GM12874 (cell line): ENCODE results near the gene SMARCB1.

Experiments
- TF ChIP-seq, protein P1 (sequence below): IDR thresholded peaks from 2 replicates; pipeline ENCODE4 v1.5.1; 2011; ENCODE audit warnings: low read depth, mild to moderate bottlenecking, control low read depth, low read length, moderate library complexity; ENCODE audit not compliant: insufficient read depth

The SMARCB1 gene

DNA sequence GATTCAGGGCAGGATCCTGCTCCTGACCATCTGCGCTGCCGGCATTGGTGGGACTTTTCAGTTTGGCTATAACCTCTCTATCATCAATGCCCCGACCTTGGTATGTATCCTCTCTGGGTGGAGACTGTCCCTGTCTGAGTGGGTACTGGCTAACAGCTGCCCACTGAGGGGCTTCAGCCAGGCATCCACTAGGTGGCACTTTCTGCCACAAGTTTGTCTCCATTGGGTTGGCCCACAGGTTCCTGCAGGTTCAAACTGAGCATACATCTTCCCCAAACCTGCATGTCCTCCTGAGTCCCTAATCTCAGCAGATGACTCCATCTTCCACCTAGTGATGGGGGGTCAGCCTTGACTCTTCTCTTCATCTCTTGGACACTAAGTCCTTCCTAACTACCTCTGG lies 75.3 kb downstream of the SMARCB1 start:
- TF ChIP-seq, protein P1, sequence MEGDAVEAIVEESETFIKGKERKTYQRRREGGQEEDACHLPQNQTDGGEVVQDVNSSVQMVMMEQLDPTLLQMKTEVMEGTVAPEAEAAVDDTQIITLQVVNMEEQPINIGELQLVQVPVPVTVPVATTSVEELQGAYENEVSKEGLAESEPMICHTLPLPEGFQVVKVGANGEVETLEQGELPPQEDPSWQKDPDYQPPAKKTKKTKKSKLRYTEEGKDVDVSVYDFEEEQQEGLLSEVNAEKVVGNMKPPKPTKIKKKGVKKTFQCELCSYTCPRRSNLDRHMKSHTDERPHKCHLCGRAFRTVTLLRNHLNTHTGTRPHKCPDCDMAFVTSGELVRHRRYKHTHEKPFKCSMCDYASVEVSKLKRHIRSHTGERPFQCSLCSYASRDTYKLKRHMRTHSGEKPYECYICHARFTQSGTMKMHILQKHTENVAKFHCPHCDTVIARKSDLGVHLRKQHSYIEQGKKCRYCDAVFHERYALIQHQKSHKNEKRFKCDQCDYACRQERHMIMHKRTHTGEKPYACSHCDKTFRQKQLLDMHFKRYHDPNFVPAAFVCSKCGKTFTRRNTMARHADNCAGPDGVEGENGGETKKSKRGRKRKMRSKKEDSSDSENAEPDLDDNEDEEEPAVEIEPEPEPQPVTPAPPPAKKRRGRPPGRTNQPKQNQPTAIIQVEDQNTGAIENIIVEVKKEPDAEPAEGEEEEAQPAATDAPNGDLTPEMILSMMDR: peak; percentile 77

DNA sequence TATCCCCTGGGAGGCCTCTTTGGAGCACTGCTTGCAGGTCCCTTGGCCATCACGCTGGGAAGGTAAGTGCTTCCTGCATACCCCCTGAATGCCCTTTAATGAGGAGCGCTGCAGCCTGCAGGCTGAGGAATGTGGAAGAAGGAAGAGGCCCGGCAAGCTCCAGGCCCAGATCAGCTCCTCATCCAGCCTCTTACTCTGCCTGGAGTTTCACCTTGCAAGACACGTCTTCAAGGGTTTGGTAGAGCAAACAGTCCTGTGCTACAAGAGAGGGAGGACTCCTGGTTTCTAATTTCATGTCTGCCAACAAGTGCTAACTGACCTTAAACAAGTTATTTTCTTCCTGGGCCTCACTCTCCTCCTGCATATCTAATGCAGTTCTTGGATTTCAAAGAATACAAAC lies 81.8 kb downstream of the SMARCB1 start:
- TF ChIP-seq, protein P1: no peak

DNA sequence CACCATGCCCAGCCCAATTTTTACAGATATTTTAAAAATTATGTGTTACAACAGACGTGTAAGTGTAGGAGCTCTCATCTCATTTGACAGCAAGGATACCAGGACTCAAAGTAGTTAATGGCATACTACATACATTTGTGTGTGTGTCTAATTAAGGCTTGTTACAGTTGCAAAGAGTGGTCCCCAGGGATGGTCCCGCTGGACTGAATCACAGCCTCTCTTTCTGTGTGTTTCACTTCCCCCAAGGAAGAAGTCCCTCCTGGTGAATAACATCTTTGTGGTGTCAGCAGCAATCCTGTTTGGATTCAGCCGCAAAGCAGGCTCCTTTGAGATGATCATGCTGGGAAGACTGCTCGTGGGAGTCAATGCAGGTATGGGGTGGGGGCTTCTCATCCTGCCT lies 88.1 kb downstream of the SMARCB1 start:
- TF ChIP-seq, protein P1: no peak

DNA sequence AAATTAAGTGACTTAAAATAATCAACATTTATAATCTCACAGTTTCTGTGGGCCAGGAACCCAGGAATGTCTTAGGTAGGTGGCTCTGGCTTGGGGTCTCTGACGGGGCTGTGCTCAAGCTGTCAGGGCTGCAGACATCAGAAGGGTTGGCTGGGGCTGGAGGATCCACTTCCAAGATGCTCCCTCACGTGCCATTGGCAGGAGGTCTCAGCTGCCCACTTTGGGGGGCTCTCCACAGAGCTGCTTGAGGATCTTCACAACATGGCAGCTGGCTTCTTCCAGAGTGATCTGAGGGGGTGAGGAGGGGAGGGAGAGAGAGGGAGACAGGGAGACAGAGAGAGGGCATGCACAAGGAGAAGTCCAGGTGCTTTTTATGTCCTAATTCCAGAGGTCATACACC lies 89.0 kb downstream of the SMARCB1 start:
- TF ChIP-seq, protein P1: no peak

DNA sequence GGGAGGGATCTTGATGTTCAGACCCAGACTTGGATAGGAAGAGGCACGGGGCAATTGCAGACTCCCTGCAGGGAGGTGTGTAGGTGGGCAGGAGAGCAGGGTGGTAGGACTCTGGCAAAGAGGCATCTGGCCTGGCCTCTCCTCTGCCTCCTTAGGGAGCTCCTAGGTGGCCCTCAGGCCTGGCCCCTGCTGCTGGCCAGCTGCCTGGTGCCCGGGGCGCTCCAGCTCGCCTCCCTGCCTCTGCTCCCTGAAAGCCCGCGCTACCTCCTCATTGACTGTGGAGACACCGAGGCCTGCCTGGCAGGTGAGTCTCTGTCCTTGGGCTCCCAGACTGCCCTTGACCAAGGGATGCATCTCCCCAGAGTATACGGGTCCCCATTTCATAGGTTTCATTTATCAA lies 90.8 kb downstream of the SMARCB1 start:
- TF ChIP-seq, protein P1: no peak

DNA sequence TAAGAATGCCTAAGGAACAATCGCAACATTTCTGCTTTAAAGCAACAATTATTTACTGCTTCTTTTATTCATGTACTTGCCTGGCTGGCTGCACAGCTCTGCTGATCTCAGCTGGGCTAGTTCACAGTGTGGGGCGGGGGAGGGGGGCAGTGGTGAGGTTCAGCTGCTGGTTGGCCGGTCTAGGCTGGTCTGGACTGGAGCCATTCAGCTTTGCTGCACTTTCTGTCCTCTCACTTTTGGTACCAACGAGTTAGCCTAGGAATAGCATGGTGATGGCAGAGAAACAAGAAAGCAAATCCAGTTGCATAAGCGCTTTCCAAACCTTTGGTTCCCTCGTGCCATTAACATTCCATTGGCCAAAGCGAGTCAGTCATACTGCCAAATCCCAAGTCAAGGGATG lies 91.5 kb downstream of the SMARCB1 start:
- TF ChIP-seq, protein P1: no peak

DNA sequence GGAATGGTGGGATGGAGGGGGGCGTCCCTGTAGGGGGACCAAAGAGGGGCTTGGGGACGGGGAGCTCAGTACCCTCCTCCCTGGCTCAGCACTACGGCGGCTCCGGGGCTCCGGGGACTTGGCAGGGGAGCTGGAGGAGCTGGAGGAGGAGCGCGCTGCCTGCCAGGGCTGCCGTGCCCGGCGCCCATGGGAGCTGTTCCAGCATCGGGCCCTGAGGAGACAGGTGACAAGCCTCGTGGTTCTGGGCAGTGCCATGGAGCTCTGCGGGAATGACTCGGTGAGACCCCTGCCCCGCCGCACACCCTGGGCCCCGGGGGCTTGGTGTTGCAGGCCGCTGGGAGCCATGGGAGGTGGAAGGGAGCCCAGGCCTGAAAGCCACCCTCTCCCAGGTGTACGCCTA lies 95.6 kb downstream of the SMARCB1 start:
- TF ChIP-seq, protein P1: no peak

DNA sequence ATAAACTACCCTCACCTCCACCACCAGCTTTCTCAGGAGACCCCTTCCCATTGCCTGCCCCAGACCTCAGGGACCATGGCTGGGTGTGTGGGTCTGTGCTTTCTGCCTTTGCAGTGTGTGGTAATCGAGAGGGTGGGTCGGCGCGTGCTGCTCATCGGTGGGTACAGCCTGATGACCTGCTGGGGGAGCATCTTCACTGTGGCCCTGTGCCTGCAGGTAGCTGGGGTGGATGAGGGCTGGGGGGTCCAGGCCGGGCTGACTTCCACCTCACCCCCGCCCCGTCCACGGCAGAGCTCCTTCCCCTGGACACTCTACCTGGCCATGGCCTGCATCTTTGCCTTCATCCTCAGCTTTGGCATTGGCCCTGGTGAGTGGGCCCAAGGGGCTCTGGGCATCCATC lies 96.9 kb downstream of the SMARCB1 start:
- TF ChIP-seq, protein P1: no peak
